Fibroblast of the aortic adventitia (primary cell): ENCODE results near the gene NET1. TPM values are rescaled to one million over a fixed set of nuclear protein-coding genes. Genes with fewer than 3 reads are reported as not detected.
A peak's percentile ranks its signal among the peaks of the same experiment; 100 is the strongest.

Source experiments
- DNase-seq: peaks from one replicate; pipeline ENCODE4 v3.0.0-alpha.2; 2010; ENCODE audit warnings: low read depth
- H3K4me3 ChIP-seq: 2 replicates; pipeline ENCODE4 v1.5.1; 2011; ENCODE audit warnings: low read depth, mild to moderate bottlenecking, control low read depth, low read length, moderate library complexity
- CTCF ChIP-seq: IDR thresholded peaks from 2 replicates; pipeline ENCODE4 v1.5.1; 2011; ENCODE audit warnings: mild to moderate bottlenecking, low read length, control low read depth, inconsistent platforms; ENCODE audit not compliant: insufficient read depth
- total RNA-seq: library from RNA; depleted of rRNA; stranded (reverse); fragments of >200 nt; gene quantifications from 2 replicates; pipeline ENCODE4 v1.2.3, GENCODE V29; 2012; ENCODE audit warnings: low replicate concordance

NET1 gene
- total RNA-seq, 1 donor = 33.9 TPM

GRCh38 chr10:5441106-5441505 is 28.7 kb downstream of the NET1 start:
- TF ChIP-seq CTCF = no peak
- H3K4me3 ChIP-seq = no peak overlapping the region
- no peak for DNase-seq

GRCh38 chr10:5442065-5442989 is 30.0 kb downstream of the NET1 start:
- peak; percentile 65 for TF ChIP-seq CTCF
- no peak overlapping the region for H3K4me3 ChIP-seq
- DNase-seq = peak; percentile 77

GRCh38 chr10:5442990-5443370 is 30.6 kb downstream of the NET1 start:
- no peak for DNase-seq
- TF ChIP-seq CTCF = no peak
- H3K4me3 ChIP-seq = no peak overlapping the region

GRCh38 chr10:5443429-5443828 is 31.1 kb downstream of the NET1 start:
- no peak overlapping the region for H3K4me3 ChIP-seq
- TF ChIP-seq CTCF = no peak
- no peak for DNase-seq

GRCh38 chr10:5445006-5445405 is 32.6 kb downstream of the NET1 start:
- H3K4me3 ChIP-seq = no peak overlapping the region
- no peak for DNase-seq
- no peak for TF ChIP-seq CTCF

GRCh38 chr10:5446390-5446926 is 34.1 kb downstream of the NET1 start:
- H3K4me3 ChIP-seq = peak overlapping the region; percentile 87
- no peak for TF ChIP-seq CTCF
- DNase-seq = peak; percentile 89
